LNCaP clone FGC (cell line): ENCODE data around the gene NDUFB5.

Experiments
- DNase-seq: peaks from one replicate; pipeline ENCODE4 v3.0.0-alpha.2; 2011; ENCODE audit warnings: low read depth
- H3K4me3 ChIP-seq: 2 replicates; pipeline ENCODE4 v1.5.1; 2011; ENCODE audit warnings: mild to moderate bottlenecking, low read depth, low read length, control low read depth
- CTCF ChIP-seq: IDR thresholded peaks from 2 replicates; pipeline ENCODE4 v1.5.1; 2012; ENCODE audit warnings: mild to moderate bottlenecking; ENCODE audit not compliant: control insufficient read depth, insufficient read depth; ENCODE audit errors: extremely low read depth

Gene NDUFB5

GRCh38 chr3:179606534-179607085, 2.0 kb downstream of the NDUFB5 start:
- no peak for TF ChIP-seq CTCF
- H3K4me3 ChIP-seq, result no peak overlapping the region

GRCh38 chr3:179608931-179609720, 4.5 kb downstream of the NDUFB5 start:
- H3K4me3 ChIP-seq, result no peak overlapping the region
- TF ChIP-seq CTCF, result no peak
- no peak for DNase-seq

More at GRCh38 chr3:179606534-179607085, 2.0 kb downstream of the NDUFB5 start:
- no peak for DNase-seq

GRCh38 chr3:179610066-179610465, 5.5 kb downstream of the NDUFB5 start:
- no peak for DNase-seq
- H3K4me3 ChIP-seq, result no peak overlapping the region
- TF ChIP-seq CTCF, result no peak

- no peak overlapping the region for H3K4me3 ChIP-seq
- no peak for DNase-seq
- TF ChIP-seq CTCF, result no peak
These were observed 9.2 kb downstream of the NDUFB5 start for GRCh38 chr3:179613807-179614206.

GRCh38 chr3:179615458-179616173, 11.0 kb downstream of the NDUFB5 start:
- H3K4me3 ChIP-seq, result no peak overlapping the region
- no peak for DNase-seq
- TF ChIP-seq CTCF, result no peak

- TF ChIP-seq CTCF, result no peak
- H3K4me3 ChIP-seq, result no peak overlapping the region
- no peak for DNase-seq
These were observed 17.4 kb downstream of the NDUFB5 start for GRCh38 chr3:179622023-179622422.
